Stimulated activated naive CD8-positive, alpha-beta T cell treated with anti-CD3 and anti-CD28 coated beads, Interleukin-15, Interleukin-2, amounts not matched to agents 100 U/mL and 50 U/mL, for 24 hours (primary cell): ENCODE measurements around the gene SCN4A.
"Not testable (repeated sequence)": the region's sequence is repeated elsewhere in the genome, so short reads cannot be mapped to it uniquely, and the experiment has no call there.

ENCODE experiments used
- ATAC-seq: fragments of 150-1000 bp; cut with Tn5 transposase; one replicate; pipeline ENCODE4 v1.10.0; 2021
- DNase-seq: peaks from one replicate; pipeline ENCODE4 v3.0.0; 2021

The SCN4A gene

GRCh38 chr17:63984651-63985386 is 12.1 kb upstream of the SCN4A start:
- peak; percentile 41 for DNase-seq

GRCh38 chr17:63984236-63984635 is 11.5 kb upstream of the SCN4A start:
- no peak for ATAC-seq
- no peak for DNase-seq

More at GRCh38 chr17:63984651-63985386, 12.1 kb upstream of the SCN4A start:
- ATAC-seq: peak; percentile 91

DNA sequence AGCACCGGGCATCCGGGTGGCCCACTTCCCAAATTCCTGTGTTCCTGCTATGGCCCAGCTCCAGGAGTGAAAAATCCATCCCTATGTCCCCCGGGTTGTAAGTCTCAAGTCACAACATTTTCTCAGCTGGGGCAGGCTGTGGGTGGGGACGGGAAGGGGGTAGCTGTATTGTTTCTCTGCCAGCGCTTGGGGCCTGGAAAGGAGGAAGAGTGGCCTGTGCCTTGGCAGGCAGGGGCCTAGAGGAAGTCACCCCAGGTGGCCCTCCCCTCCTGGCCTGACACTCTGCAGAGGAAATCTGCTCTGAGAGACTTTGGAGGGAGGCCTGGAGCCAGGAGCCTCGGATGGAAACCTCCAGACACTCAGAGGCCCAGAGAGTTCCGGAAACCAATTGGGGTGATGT is 10.6 kb upstream of the SCN4A start:
- DNase-seq: no peak
- ATAC-seq: no peak

DNA sequence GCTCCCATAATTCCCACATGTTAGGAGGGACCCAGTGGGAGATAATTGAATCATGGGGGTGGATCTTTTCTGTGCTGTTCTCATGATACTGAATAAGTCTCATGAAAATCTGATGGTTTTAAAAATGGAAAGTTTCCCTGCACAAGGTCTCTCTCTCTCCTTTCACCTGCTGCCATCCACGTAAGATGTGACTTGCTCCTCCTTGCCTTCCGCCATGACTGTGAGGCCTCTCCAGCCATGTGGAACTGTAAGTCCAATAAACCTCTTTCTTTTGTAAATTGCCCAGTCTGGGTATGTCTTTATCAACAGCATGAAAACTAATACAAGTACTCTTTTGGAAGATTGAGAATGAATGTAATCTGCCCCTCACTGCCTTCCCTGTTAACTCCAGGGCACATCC is 9.9 kb upstream of the SCN4A start:
- not testable (repeated sequence) for ATAC-seq, DNase-seq

GRCh38 chr17:63978272-63979200 is 5.8 kb upstream of the SCN4A start:
- ATAC-seq (no peak), DNase-seq (no peak)

DNA sequence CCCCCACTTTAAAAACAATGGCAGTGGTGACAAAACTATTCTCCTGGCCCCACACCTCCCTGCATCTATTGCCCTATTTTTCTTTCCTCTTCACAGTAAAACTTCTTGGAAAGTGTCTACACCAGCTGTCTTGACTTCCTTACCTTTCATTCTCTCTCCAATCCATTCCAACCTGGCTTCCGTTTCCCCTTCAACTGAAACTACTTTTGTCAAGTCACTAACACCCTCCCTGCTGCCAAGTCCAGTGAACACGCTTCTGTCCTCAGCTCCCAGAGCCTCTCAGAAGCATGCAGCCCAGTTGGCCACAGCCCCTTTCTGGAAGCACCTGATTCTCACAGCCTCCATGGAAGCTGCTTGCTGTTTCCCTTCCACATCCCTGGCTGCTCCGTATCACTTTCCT is 4.0 kb upstream of the SCN4A start:
- no peak for ATAC-seq
- no peak for DNase-seq

- DNase-seq (no peak), ATAC-seq (no peak)
Observed at GRCh38 chr17:63975541-63976092, 2.9 kb upstream of the SCN4A start.

GRCh38 chr17:63974594-63975192 is 2.0 kb upstream of the SCN4A start:
- no peak for DNase-seq
- ATAC-seq: no peak

DNA sequence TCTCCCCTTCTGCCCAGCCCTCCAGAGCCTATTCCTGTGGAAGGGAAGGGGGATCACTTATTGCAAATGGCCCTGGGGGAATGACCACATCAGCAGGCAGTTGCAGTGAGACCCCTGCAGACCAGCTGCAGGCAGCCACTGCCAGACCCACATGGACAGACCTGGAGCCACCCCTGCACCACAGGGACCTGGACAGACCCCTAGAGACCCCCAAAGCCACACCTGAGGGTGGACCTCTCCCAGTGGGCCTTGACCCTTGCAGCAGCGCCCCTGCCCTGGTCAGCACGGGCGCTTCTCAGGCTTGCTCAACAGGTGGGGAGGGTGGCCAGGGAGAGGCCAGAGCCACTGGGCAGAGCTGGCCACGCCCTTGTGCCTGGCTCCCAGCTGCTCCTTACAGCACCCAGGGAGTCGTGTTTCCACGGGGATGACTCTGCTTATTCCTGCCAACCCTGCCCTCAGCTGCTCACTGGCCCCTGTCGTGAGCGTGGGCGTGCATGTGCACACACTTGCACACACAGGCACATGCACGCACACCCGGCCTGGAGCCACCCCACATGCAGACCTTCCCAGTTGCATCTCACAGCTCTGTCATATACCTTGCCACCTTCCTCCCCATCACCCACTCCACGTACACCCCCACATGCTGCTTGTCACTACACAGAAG is 1.3 kb upstream of the SCN4A start:
- no peak for DNase-seq
- no peak for ATAC-seq

- ATAC-seq (no peak), DNase-seq (no peak)
Observed at GRCh38 chr17:63973247-63973646, 529 bp upstream of the SCN4A start.

DNA sequence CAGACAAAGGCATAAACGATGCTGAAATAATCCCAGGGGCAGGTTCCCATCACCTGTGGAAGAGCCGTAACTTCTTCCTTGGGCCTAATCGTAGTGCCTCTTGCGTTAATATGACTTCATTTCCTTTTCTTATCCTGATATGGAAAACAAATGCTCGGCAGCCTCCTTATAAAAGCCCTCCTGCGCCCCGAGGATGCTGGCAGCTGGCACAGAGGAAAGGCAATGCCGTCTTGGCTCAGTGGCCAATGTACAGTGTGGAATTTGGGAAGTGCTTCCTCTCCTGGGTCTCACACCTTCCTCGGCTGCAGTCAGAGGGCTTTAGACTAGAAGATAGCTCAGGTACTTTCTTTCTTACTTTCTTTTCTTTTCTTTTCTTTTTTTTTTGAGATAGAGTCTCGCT is 3.4 kb downstream of the SCN4A start:
- ATAC-seq (no peak), DNase-seq (no peak)

- no peak for DNase-seq
Observed at GRCh38 chr17:63967953-63968352, 4.8 kb downstream of the SCN4A start.

DNA sequence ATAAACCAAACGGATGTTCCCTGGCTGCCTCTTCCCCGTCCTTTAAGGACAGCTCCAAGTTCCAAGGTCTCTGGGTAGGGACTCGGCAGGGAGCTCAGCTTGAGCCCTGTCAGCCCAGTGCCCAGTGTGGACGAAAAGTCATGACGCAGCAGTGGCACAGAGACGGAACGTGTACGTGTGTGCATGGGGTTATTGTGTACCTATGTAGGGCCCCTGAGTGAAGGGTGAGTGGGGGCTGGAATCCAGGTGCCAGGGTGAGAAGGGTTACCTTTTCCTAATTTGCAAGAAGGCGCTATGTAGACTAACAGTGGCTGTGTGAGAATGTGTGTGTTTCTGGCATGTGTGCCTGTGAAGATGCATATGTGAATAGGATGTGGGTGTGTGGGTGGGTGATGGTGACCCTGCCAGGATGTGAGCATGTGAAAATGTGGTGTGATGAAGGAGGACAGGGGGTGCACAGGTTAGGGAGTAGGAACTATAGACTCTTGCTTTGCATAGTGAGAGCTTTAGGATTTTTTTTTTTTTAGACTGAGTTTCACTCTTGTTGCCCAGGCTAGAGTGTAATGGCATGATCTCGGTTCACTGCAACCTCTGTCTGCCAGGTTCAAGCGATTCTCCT is 6.0 kb downstream of the SCN4A start:
- DNase-seq (no peak), ATAC-seq (peak; percentile 69)

More at GRCh38 chr17:63967953-63968352, 4.8 kb downstream of the SCN4A start:
- peak; percentile 44 for ATAC-seq

DNA sequence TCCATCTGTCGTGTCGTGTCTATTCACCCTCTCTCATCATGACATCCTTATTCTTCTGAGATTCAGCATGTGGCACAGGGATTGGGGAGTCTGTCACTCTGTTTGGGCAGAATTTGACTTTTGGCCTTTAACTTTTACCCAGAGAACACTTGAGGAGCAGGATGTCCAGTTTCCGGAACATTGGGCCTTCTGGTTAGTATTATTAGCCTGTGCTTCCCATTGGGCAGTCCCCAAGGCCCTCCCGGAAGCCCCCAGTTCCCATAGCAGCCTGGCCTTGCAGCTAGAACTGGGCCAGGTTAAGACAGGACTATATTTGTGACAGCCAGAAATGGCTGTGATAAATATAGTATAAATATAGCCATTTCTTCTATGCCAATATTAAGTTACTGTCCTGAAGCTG is 9.6 kb downstream of the SCN4A start:
- ATAC-seq: no peak
- no peak for DNase-seq

GRCh38 chr17:63962298-63962744 is 10.4 kb downstream of the SCN4A start:
- DNase-seq: no peak

GRCh38 chr17:63961355-63962212 is 11.1 kb downstream of the SCN4A start:
- ATAC-seq (peak; percentile 28), DNase-seq (peak; percentile 52)

More at GRCh38 chr17:63962298-63962744, 10.4 kb downstream of the SCN4A start:
- ATAC-seq: no peak

DNA sequence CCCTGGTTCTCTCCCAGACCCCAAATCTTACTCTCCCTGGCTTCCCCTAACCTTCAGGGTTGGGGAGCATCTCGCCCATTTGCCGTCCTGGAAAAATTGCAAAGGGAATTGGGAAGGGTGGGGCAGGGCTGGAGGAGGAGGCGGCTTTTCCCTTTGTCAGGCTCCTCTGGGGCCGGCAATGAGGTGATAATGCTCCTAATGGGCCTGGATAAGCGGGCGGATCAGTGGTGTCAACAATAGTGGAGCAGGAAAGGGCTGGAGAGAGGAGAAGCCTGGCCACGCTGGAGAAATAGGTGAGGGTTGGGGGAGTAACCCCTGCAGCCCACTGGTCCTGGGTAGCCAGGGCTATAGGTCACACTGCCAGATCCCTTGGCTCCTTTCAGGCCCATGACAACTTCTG is 12.3 kb downstream of the SCN4A start:
- DNase-seq: no peak
- ATAC-seq: no peak

DNA sequence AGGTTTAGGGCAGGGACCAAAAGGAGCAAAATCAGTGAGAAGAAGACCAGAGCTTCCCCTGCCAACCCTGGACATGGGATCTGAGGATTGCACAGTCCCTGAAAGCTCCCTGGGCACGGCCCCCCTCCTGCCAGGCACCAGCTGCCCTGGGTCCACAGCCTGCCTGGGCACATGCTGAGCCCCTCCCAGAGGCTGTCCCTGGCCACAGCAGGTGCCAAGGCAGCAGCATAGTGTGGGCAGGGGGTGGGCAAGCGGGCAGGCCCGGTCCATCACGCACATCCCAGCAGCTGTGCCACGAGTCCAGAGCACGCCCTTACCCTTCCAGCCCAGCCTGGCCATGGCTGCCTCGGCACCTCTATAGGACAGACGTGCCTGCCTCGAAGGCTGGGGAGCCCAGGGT is 12.7 kb downstream of the SCN4A start:
- no peak for ATAC-seq
- no peak for DNase-seq

DNA sequence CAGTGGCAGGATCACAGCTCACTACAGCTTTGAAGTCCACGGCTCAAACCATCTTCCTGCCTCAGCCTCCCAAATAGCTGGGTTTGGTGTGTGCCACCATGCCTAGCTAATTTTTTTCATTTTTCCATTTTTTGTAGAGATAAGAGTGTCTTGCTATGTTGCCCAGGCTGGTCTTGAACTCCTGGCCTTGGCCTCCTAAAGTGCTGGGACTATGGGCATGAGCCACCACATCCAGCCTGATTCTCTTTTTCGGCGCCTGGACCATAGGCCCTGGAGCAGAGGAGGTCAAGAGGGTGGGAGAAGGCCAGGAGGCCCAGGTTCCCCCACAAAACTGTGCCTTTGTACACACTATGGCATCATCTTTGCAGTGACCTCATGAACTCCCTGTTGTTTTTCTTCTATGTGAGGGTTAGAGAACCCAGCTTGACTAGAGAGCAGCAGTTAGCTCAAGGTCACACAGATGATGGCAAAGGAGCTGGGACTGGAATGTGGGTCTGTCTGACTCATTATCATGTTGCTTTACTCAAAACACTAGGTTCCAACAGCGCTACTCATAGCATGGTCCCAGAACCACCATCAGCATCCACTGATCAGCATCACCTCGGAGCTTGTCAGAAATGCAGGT is 16.3 kb downstream of the SCN4A start:
- DNase-seq: no peak
- ATAC-seq: no peak

DNA sequence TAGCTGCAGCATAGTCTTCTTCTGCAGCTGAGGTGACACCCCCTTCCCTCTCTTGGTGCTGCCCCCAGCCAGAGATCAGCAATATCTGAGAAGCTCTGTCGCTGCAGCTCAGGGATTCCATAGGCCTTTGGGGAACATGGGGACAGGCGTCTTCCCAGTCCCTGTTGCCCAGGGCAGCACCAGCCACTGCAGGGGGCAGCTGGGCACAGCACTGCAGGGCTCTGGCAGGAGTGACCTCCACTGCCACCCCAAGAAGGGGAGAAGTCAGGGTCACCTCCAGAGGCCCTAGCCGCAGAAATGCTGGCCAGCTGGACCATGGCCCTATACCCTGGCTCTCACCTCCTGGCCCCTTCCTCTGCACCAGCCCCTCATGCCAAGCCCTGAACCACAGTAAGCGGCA is 16.9 kb downstream of the SCN4A start:
- no peak for DNase-seq
- no peak for ATAC-seq
